Prostate gland (tissue), 2 donors: ENCODE results near the gene ABCA5.

ENCODE experiments used
- CTCF ChIP-seq, 4 experiments: fragments of 200-600 bp in 2 of 4; fragments of 450-650 bp in 2 of 4; sonication (generic) in 2 of 4; IDR thresholded peaks; 1 replicate in 3 of 4; 2 replicates in 1 of 4; pipeline ENCODE4 v1.5.1; 2016 to 2019; ENCODE audit warnings: antibody characterized with exemption in 4 of 4, mild to moderate bottlenecking in 2 of 4, moderate library complexity in 2 of 4
- POLR2A ChIP-seq: fragments of 450-650 bp; IDR thresholded peaks from one replicate; pipeline ENCODE4 v1.6.1; 2016; ENCODE audit warnings: antibody characterized with exemption, mild to moderate bottlenecking
- POLR2AphosphoS5 ChIP-seq: sonication (generic); formaldehyde crosslinking; IDR thresholded peaks from one replicate; pipeline ENCODE4 v1.6.1; 2017; ENCODE audit warnings: antibody characterized with exemption

GRCh38 chr17:69284646-69285045 lies 42.3 kb downstream of the ABCA5 start:
- no peak for TF ChIP-seq CTCF (IDR thresholded peaks at IDR 0.05)
- TF ChIP-seq POLR2A = no peak
- TF ChIP-seq POLR2AphosphoS5 = no peak
